GM12892 (cell line): ENCODE results near the gene PDCD4.

Source experiments
- POLR2AphosphoS5 ChIP-seq: IDR thresholded peaks from 2 replicates; pipeline ENCODE4 v1.6.1; 2011; ENCODE audit warnings: low read depth, low read length, control low read depth
- TAF1 ChIP-seq: IDR thresholded peaks from 2 replicates; pipeline ENCODE4 v1.6.1; 2011; ENCODE audit warnings: low read depth, mild to moderate bottlenecking, control low read depth, low read length, borderline replicate concordance

DNA sequence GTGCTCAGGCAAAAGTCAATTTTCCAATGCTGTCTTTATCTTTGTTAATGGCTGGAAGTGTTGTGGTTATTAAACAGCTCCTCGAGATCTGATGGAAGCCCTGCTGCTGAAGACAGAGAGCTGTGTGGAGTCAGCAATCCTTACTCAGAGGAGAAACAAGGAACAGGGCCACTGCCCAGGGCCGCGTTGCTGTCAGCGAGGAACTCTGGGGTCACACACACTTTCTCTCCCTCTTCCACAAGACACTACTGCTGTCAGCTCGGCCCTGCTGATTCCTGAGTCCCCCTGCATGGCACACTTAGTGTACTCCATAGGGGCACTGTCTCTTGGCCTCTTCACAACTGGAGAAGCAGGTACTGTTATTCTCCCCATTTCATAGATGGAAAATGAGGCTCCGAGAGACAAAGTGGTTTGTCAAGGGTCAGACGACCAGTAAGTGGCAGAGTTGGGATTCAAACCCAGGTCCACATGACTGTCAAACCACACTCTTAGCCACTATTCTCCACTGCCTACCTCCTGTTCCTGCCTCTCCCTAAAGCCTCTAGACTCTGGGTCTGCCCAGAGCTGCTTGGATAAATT is 29.3 kb upstream of the PDCD4 start:
- TF ChIP-seq POLR2AphosphoS5 (peak; percentile 67; the same call in 1 of the 2 replicates), TAF1 (no peak; the same call in 1 of the 2 replicates)
